GM18858 (cell line): ENCODE results near the gene CDC25A.

Experiments used
- ATAC-seq: cut with Tn5 transposase; IDR thresholded peaks from one replicate; pipeline ENCODE4 v1.9.1; 2021; ENCODE audit not compliant: unreplicated experiment

The CDC25A gene

DNA sequence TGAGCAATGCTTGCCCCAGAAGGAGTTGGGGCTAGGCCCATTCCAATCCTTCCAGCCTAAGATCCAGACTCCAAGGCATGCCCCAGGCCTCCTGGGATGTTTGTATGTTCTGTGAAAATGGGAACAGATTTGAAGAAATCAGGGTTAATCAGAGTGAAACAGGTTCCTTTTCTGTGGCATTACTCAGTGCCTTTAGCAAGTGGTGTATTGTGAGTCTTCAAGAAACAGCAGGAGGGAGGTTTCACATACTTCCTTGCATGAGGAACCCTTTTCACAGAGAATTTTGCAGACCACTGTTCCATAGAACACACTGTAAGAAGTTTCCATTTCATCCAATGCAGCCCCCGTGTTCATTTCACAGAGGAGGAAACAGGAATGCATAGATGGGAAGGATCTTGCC, 8.4 kb upstream of the CDC25A start:
- ATAC-seq, result no peak

DNA sequence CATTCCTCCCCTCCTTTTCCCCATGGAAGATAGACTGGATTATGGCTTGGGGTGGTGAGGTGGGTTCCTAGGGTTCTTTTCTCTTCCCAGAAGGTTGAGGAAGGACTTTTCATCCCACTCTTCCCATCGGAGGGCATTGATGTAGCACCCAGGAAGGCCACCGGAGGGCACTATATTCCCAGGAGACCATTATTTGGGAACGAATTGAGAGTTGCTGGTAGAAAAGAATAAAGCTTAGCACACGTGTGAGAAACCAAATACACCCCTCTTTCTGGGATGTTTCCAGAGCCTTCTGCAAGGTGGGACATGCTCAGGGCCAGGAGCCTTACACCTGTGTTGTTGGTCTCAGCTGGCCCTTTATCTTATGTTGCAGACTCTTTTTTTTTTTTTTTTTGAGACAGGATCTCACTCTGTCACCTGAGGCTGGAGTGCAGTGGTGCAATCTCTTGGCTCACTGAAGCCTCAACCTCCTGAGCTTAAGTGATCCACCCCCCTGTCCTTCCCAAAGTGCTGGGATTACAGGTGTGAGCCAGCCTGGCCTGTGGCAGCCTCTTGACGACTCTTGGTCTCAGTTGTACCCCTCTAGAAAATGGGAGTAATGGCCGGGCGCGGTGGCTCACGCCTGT, 6.3 kb upstream of the CDC25A start:
- no peak for ATAC-seq

DNA sequence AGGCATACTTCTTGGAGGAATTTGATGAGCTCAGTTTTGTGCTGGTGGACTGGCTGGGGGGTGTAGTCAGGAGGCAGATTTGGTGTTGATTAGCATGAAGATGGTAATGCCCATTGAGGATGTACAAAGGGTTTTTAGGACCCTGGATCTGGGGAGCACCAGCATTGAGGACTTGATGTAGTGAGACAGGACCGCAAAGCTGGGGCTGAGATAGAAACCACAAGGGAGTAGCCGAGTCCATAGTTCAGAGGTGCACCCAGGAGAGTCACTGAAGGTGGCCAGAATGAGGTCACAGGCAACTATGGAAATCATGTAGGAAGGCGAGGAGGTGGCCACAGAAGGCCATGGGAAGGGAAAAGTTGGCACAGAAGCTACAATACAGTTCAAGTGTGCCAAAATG, 2.7 kb upstream of the CDC25A start:
- no peak for ATAC-seq

DNA sequence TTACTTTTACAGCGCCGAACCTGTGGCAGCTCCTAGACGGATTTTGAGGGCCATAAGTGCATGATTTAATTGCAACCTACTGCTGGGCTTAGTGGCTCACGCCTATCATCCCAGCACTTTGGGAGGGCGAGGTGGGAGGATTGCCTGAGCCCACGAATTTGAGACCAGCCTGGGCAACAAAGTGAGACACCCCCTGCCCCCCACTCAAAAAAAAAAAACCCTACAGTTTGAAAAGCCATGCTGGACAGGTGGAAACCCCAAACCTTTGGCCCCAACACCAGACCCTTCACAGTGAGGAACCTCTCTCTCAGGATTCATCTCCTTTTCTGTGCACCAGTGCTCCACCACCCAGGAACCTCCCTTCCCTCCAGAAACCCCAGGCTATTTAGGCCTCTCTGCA, 1.1 kb upstream of the CDC25A start:
- ATAC-seq, result no peak

DNA sequence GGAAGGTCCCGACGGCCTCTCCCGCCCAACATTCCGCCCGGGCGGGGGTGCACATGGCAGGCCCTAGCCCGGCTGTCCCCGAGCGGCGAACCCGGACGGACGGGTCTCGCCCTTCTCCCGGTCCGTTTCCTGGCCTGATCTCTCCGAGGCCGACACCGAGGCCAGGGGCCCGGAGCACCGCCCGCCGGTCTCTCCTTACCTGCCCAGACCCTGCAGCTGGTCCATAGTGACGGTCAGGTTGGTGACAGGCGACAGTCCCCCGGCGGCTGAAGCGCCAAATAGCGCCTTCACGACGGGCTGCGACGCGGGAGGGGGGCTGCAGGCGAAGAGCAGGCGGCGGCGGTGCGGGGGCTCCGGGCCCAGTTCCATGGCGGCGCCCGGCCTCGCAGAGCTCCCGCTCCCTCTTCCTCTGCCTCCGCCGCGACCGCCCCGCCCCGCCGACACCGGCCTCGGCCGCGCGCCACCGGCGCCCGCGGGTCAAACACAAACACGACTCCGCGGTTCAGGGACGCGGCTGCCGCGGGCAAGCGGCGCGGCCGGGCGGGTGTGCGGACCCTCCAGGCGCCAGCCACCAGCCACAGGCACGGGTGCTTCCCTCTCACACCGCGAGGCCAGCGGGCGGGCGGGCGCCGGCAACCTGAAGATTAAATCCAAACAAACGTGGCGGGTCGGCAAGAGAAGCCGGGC, 495 bp downstream of the CDC25A start:
- peak; percentile 7 for ATAC-seq

DNA sequence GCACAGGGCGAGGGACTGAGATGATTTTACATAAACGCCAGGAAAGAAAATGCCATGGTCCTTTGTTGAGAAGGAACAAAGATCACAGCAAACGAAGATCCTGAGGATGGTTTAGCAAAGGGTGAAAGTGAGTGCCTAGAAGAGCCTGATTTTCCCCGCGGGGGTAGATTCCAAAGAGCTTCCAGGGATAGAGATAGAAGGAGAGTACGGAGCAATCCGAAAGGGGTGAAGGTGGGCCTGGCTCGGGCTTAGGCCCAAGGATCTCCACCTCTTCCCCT, 977 bp downstream of the CDC25A start:
- no peak for ATAC-seq

DNA sequence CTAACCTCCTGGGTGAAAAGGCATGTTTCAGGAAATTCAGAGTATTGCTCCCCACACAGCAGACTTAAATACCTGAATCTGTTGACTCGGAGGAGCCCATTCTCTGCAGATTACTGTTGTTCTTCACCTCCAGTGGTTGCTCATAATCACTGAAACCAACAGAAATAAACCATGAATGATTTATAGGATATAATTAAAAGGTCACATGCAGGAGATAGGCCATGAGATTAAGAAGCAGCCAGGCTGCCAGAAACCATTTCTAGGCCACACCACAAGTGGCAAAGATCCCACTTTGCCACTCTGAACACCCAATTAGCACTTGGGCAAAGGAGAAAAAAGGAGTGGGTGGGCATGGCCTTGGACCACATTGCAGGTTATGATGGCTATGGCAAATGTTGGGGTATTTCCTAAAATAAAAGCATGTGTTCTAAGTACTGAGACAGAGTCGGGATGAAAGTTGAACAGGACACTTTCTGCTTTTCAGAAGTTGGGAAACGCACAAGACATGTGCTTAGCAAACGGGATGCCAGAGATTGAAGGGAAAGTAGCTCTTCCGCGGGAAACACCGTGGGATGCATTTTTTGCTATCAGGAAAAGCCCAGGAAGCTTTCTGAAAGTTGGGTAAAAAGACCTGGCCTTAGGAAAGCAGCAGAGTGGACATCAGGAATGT, 1.5 kb downstream of the CDC25A start:
- ATAC-seq, result no peak

DNA sequence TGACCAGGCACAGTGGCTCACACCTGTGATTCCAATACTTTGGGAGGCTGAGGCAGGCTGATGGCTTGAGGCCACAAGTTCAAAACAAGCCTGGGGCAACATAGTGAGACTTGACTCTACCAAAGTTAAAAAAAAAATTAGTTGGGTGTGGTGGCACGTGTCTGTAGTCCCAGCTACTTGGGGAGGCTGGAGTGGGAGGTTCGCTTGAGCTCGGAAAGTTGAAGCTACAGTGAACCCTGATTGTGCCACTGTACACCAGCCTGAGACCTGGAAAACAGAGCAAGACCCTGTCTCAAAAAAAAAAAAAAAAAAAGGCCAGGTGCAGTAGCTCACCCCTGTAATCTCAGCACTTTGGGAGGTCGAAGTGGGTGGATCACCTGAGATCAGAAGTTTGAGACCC, 3.1 kb downstream of the CDC25A start:
- no peak for ATAC-seq

DNA sequence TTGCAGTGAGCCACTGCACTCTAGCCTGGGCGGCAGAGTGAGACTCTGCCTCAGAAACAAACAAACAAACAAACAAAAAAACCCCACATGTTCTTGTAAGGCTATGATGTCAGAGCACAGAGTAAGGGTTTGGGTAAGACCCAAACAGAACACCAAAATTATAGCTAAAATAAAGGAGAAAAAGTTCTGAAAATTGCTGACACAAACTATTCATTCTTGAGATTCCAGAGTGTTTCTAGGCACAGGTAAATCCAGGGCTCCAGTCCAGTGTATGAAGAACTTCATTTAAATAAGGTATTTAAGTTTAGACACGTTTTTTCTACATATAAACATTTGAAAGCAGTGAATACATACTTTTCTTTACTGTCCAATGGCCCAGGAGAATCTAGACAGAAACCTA, 3.9 kb downstream of the CDC25A start:
- ATAC-seq, result no peak

DNA sequence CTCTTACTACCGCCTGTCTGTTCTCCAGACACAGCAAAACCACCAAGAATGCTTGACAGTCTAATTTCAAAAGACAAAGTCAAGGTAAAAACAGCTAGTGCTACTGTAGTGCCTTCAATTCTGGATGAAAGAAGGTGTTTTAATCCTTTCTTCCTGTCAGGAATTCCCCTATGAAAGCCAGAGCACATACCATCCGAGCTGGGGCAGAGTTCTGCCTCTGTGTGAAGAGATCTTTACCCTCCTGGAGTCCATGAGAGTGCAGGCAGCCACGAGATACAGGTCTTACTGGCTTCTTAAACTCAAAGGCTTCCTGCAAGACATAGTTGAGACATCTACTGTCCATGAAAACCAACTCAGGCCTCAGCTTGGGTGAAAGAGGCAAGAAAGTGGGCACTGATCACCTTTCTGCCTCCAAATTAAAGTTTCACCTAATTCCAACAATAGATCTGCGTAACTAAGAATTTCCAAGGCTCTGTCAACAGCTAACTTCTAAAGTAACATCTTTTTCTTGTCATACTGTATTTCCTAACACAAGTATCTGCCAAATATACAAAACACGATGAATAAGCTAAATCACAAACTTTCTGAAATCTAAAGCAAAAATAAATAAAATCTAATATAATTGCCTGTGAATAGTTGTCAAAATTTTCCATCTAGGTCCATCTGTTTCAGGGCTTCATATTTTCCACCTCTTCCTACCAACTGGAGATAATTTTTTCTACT, 7.5 kb downstream of the CDC25A start:
- no peak for ATAC-seq

DNA sequence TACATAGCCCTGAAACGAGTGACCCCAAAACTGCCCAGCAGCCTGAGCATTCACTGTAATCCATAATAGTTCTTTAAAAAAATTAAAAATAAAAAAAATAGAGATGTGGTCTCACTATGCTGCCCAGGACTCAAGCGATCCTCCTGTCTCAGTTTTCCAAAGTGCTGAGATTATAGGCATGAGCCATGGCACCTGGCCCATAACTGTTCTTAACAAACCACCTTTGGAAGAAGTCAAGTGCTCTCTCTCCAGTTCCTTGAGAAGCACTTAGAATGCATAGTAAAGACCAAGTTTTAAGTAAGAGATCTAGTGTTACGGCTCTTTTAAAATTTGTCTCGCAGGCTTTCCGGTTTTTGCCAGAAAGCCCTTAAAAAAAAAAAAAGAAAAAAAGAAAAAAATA, 8.2 kb downstream of the CDC25A start:
- ATAC-seq, result no peak

DNA sequence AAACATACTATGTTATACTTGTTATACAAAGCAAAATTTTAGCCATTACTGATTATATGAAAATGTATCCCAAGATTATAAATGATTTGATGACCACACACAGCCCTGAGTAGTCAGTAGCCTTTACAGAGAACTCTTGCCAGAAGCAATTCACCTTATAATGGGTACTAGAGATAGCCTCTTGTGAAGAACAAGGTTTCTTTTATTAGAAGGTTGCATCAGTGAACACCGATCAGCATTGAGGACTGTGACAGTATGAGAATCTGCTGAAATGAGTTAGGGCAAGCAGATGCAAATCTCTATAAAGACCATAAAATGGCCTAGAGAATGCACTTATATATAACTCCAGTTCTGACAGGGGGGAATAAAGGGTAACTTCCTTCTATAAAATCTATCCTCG, 10.1 kb downstream of the CDC25A start:
- no peak for ATAC-seq

DNA sequence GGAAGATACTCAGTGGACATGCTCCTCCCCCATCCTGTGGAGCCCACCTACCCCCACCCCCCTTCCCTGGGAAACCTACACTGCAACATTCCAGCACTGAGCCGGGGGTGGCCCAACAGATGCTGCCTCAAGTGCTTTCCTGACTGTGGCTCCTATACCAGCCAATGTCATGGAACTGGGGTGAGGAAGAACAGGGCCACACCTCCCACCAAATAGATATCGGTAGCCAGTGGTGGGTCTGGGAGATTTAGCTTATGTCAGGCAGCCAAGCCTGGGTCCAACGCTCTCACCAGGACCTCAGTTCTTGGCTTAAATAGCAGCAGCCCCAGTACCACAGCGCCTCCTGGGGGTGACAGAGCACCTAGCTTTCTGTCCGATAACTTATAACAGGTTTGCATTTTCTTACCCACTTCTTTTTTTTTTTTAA, 30.3 kb downstream of the CDC25A start:
- ATAC-seq, result no peak

DNA sequence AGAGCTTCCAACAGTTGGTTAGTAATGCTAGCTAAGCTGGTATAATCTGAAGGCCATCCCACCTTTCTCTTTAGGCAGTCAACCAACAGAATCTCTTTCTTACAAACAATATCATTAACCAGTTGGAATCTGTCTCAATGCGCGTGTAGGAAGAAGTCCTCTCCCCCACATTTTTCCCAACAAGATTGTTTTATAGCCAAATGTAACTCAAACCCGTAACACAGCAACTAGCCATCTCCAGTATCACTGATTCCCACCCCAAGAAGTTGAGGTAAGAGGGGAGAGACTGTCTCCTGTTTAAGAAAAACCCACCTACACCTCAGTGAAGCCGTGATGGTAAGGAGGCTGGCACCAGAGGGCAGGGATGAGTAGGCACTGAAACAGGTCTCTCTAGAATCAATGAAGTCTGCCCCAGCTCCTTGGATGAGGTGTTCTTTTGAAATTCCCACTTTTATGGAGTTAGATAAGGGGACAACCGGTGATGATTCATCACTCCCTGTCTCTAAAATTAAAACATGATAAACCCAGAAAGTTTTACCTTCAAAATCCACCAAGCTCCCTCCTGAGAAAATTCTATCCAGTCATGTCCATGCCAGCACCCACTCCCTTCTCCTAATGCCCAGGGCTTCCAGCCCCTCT, 30.9 kb downstream of the CDC25A start:
- no peak for ATAC-seq

DNA sequence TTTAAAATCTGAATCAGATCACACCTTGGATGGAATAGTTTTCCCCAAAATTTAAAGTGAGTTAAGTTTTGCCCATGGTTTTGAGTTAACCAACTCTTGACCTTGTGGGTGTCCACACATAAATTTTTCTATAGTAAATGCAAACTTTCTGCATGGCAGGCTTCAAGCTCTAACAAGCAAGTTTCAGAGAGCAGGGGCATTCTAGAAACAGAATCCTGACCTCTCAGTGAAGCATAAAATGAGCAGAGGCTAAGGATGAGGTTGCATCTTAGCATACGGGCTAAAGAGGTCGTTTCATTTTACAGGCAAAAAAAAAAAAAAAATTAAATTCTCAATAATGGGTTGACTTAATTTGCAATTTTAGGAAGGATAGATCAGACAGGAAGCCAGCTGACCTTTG, 32.1 kb downstream of the CDC25A start:
- no peak for ATAC-seq

DNA sequence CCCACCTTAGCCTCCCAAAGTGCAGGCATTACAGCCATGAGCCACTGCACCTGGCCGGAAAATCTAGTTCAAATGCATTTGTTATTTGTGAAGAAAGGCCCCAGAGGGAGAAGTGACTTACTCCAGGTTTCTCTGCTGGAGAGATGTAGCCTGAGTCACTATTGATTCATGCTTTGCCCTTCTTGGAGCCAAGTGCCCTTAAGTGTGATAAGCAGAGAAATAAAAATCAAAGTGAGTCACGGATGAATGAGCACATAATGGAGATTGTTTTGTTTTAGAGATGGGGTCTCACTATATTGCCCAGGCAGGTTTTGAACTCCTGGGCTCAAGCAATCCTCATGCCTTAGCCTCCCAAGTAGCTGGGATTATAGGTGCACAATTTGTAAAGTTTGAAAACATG, 33.1 kb downstream of the CDC25A start:
- ATAC-seq, result no peak

DNA sequence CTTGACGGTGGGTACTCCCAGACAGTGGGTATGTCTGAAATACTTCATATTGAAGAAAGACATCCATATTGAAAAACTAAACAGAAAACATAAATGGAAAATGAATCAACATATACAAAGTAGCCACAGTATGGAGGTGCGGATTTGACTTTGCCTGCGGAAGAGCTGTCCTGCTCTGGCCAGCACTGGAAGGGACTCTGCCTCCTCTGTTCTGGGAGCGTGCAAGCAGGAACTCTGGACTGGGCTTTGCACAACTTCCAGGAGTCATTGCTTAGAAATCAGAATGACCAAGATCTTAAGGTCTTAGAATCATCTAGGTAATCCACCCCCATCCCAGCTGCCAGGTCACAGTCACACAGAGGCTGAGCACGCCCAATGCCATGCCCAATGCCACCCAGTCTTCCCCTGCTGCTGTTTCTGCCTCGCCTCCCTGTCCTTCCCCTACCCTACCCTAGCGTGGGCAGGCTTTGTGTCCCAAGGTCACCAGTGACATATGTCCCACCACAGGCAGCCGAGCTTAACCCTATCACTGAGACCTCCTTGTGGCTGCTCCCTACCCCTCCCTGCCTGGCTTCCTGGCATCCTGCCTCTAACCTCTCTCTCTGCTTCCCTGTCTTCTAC, 36.3 kb downstream of the CDC25A start:
- ATAC-seq, result no peak

DNA sequence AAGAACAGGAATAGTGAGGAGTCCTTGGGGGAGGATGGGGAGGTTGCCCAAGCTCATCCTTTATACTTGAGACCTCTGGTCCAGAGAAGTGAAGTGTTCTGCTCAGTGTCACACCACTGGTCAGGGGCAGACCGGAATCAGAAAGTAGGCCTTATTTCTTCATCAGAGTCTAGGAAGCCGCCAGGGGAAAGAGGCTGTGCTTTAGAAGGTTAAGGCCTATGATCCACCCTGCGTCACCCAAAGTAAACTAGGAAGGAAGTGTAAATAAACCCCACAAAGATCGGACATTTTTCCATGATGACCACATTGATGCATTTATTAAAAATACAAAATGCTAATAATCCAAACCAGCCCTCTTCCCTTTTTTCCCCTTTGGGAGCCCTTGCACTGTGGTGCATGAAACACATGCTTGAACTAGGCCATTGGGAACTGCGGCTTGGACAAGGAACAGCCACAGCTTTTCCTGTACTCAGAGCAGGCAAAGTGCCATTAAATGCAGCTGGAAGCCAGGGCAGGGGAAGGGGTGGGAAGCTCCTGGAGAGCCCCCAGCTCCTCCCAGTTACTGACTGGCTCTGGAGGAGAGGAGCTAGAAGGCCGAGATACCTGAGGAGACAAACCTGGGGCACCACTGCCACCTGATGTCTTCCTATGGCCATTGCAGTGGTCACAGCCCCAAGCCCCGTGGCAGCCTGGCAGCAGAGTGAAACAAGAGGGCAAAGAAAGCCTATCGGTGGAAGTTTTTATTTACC, 37.0 kb downstream of the CDC25A start:
- ATAC-seq, result no peak

DNA sequence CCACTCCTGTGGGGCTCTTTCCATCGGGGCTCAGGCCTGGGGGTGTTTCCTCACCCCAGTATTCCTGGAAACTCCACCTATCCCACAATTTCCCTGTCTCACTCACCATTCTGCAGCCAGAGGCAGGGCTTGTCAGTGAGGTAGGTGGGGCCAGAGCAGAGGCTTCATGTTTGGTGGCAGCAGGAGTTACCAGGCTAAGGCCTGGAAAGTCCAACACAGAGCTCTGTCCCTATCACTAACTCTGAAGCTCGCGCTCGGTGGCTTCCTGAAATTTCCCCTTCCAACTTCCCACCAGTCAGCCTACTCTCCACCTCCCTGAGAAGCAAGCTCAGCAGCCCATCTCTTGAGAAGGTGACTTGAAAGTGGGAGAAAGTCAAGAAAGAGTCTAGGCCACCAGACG, 44.2 kb downstream of the CDC25A start:
- no peak for ATAC-seq

DNA sequence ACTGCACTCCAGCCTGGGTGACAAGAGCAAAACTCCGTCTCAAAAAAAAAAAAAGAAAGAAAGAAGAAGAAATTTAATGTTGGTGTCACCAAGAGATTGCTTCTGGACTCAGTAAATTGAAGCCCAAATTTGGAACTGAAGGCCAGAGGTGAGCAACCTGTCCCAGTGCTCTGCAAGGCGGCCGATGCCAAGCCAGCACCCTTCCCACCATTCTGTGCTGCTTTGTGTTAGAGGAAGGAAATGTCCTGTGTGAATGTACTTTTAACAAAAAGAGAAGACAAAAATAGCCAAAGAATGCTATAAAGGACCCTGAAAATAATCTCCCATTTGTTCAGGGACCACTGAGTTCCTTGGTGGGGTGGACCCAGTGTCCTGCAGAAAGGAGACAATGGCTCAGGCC, 44.6 kb downstream of the CDC25A start:
- ATAC-seq, result no peak
